SK-N-SH treated with all-trans-retinoic acid at 6 μM for 48 hours (cell line): ENCODE data around the gene FILIP1.

Experiments
- ATAC-seq: fragments of 200-7000 bp; cut with Tn5 transposase; 3 replicates; pipeline ENCODE4 v1.9.1; 2020; ENCODE audit warnings: mild to moderate bottlenecking, moderate library complexity
- BACH2 ChIP-seq: fragments of 250-450 bp; sonication (Bioruptor Pico); IDR thresholded peaks from 2 replicates; pipeline ENCODE4 v1.9.0; 2021; ENCODE audit warnings: mild to moderate bottlenecking, borderline replicate concordance
- CSDC2 ChIP-seq: fragments of 250-450 bp; sonication (Bioruptor Pico); IDR thresholded peaks from 2 replicates; pipeline ENCODE4 v1.5.0; 2020; ENCODE audit warnings: mild to moderate bottlenecking, moderate library complexity
- ESRRG ChIP-seq: fragments of 250-450 bp; sonication (Bioruptor Pico); IDR thresholded peaks from 2 replicates; pipeline ENCODE4 v1.6.1; 2021; ENCODE audit warnings: mild to moderate bottlenecking
- GLIS3 ChIP-seq: fragments of 250-450 bp; sonication (Bioruptor Pico); IDR thresholded peaks from 2 replicates; pipeline ENCODE4 v1.5.0; 2020; ENCODE audit warnings: mild to moderate bottlenecking, moderate library complexity
- ISL1 ChIP-seq: fragments of 250-450 bp; sonication (Bioruptor Pico); IDR thresholded peaks from 2 replicates; pipeline ENCODE4 v2.1.2; 2022; ENCODE audit warnings: mild to moderate bottlenecking, moderate library complexity
- OSR1 ChIP-seq: fragments of 250-450 bp; sonication (Bioruptor Pico); IDR thresholded peaks from 2 replicates; pipeline ENCODE4 v1.8.0; 2022; ENCODE audit warnings: moderate library complexity, mild to moderate bottlenecking, inconsistent platforms
- POU6F1 ChIP-seq: fragments of 250-450 bp; sonication (Bioruptor Pico); IDR thresholded peaks from 2 replicates; pipeline ENCODE4 v1.8.0; 2021; ENCODE audit warnings: low read depth, mild to moderate bottlenecking, moderate library complexity, borderline replicate concordance
- RARB ChIP-seq: fragments of 250-450 bp; sonication (Bioruptor Pico); IDR thresholded peaks from 2 replicates; pipeline ENCODE4 v1.8.0; 2021; ENCODE audit warnings: mild to moderate bottlenecking, moderate library complexity
- SNAI2 ChIP-seq: fragments of 250-450 bp; sonication (Bioruptor Pico); IDR thresholded peaks from 2 replicates; pipeline ENCODE4 v1.5.0; 2020; ENCODE audit warnings: mild to moderate bottlenecking, moderate library complexity
- TCF4 ChIP-seq: fragments of 250-450 bp; sonication (Bioruptor Pico); IDR thresholded peaks from 2 replicates; pipeline ENCODE4 v1.8.0; 2021; ENCODE audit warnings: mild to moderate bottlenecking, moderate library complexity, borderline replicate concordance
- TOX ChIP-seq: fragments of 250-450 bp; sonication (Bioruptor Pico); IDR thresholded peaks from 2 replicates; pipeline ENCODE4 v1.8.0; 2021; ENCODE audit warnings: mild to moderate bottlenecking, moderate library complexity, borderline replicate concordance
- TSHZ2 ChIP-seq: fragments of 250-450 bp; sonication (Bioruptor Pico); IDR thresholded peaks from 2 replicates; pipeline ENCODE4 v1.5.0; 2020; ENCODE audit warnings: mild to moderate bottlenecking, moderate library complexity
- ZC3H10 ChIP-seq: fragments of 250-450 bp; sonication (Bioruptor Pico); IDR thresholded peaks from 2 replicates; pipeline ENCODE4 v1.5.1; 2021; ENCODE audit warnings: mild to moderate bottlenecking, moderate library complexity
- ZFP30 ChIP-seq: fragments of 450-650 bp; formaldehyde crosslinking; IDR thresholded peaks from 2 replicates; pipeline ENCODE4 v1.5.0; 2022; ENCODE audit warnings: mild to moderate bottlenecking, moderate library complexity
- ZNF565 ChIP-seq: fragments of 450-650 bp; formaldehyde crosslinking; conservative IDR thresholded peaks from 2 replicates; pipeline ENCODE4 v1.5.0; 2020; ENCODE audit warnings: low read depth, mild to moderate bottlenecking, moderate library complexity
- ZNF70 ChIP-seq: fragments of 450-650 bp; formaldehyde crosslinking; IDR thresholded peaks from 2 replicates; pipeline ENCODE4 v1.5.0; 2020; ENCODE audit warnings: mild to moderate bottlenecking, moderate library complexity
- ZNF8 ChIP-seq: fragments of 450-650 bp; formaldehyde crosslinking; IDR thresholded peaks from 2 replicates; pipeline ENCODE4 v1.5.0; 2020; ENCODE audit warnings: mild to moderate bottlenecking, moderate library complexity
- TF ChIP-seq, protein P1 (sequence below): fragments of 250-450 bp; sonication (Bioruptor Pico); IDR thresholded peaks from 2 replicates; pipeline ENCODE4 v1.5.1; 2021; ENCODE audit warnings: mild to moderate bottlenecking, moderate library complexity
- TF ChIP-seq, protein P2 (sequence below): fragments of 250-450 bp; sonication (Bioruptor Pico); IDR thresholded peaks from 2 replicates; pipeline ENCODE4 v1.5.1; 2020; ENCODE audit warnings: low read depth, mild to moderate bottlenecking, moderate library complexity

Gene FILIP1

DNA sequence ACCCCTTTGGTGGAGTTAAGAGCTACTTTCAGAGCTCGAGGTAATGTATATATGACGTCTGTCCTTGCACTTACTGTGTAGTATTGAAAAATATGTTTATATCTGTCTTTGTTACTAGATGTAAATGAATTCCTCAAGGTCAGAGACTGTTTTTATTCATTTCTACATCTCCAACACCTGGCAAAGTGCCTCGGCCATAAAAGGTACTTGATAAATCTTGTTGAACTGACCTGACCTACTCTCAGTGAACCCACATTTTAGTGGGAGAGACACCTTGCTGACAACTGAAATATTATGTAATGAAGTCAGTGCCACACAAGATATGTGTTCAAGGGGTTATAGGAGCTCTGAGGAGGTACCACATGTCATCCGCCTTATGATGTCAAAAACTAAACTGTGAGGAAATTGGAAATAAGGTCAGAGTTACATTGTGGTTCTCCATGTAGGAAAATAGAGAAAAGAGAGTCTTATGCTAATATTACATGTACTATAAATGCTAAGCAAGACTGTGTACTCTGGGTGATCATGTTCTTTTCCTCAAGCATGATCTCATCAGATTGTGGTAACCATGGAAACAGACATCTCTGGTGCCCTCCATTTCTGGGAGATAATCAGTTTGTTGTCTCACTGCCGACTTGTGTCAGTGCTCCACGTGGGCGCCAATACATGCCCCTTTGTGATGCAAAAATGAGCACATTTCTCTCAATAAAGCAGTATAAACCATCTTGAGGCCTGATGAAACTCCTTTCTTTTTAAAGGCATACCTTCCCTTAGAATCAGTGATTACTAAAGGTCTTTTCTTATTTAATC lies 203.3 kb downstream of the FILIP1 start (continued):
- TF ChIP-seq GLIS3 = no peak
- TF ChIP-seq TOX (CRISPR knock-in tag) = no peak
- no peak for TF ChIP-seq RARB (CRISPR knock-in tag)
- TF ChIP-seq ISL1 (CRISPR knock-in tag) = no peak
- TF ChIP-seq, protein P1, sequence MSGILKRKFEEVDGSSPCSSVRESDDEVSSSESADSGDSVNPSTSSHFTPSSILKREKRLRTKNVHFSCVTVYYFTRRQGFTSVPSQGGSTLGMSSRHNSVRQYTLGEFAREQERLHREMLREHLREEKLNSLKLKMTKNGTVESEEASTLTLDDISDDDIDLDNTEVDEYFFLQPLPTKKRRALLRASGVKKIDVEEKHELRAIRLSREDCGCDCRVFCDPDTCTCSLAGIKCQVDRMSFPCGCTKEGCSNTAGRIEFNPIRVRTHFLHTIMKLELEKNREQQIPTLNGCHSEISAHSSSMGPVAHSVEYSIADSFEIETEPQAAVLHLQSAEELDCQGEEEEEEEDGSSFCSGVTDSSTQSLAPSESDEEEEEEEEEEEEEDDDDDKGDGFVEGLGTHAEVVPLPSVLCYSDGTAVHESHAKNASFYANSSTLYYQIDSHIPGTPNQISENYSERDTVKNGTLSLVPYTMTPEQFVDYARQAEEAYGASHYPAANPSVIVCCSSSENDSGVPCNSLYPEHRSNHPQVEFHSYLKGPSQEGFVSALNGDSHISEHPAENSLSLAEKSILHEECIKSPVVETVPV (CRISPR knock-in tag) = no peak

- TF ChIP-seq CSDC2 (CRISPR knock-in tag) = no peak
- no peak for TF ChIP-seq TCF4 (CRISPR knock-in tag)
- no peak for TF ChIP-seq ISL1 (CRISPR knock-in tag)
- no peak for TF ChIP-seq TSHZ2 (CRISPR knock-in tag)
- TF ChIP-seq OSR1 = no peak
- TF ChIP-seq ESRRG (CRISPR knock-in tag) = no peak
- no peak for TF ChIP-seq BACH2
- TF ChIP-seq, protein P1 (CRISPR knock-in tag) = no peak
- no peak for TF ChIP-seq ZNF565 (CRISPR knock-in tag)
- no peak for TF ChIP-seq SNAI2 (CRISPR knock-in tag)
- TF ChIP-seq GLIS3 = no peak
- TF ChIP-seq, protein P2, sequence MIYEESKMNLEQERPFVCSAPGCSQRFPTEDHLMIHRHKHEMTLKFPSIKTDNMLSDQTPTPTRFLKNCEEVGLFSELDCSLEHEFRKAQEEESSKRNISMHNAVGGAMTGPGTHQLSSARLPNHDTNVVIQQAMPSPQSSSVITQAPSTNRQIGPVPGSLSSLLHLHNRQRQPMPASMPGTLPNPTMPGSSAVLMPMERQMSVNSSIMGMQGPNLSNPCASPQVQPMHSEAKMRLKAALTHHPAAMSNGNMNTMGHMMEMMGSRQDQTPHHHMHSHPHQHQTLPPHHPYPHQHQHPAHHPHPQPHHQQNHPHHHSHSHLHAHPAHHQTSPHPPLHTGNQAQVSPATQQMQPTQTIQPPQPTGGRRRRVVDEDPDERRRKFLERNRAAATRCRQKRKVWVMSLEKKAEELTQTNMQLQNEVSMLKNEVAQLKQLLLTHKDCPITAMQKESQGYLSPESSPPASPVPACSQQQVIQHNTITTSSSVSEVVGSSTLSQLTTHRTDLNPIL = no peak
- ATAC-seq = no peak
These were observed 205.6 kb downstream of the FILIP1 start for GRCh38 chr6:75288023-75288422.

- TF ChIP-seq, protein P2 = no peak
- no peak for TF ChIP-seq ZNF8 (CRISPR knock-in tag)
- TF ChIP-seq, all 23 proteins: peak for 0
- ATAC-seq = no peak
These were observed 206.2 kb downstream of the FILIP1 start for GRCh38 chr6:75287424-75287823.

GRCh38 chr6:75286955-75287354 lies 206.6 kb downstream of the FILIP1 start:
- no peak for ATAC-seq
- TF ChIP-seq ZFP30 (CRISPR knock-in tag) = no peak
- TF ChIP-seq, protein P1 (CRISPR knock-in tag) = no peak
- no peak for TF ChIP-seq GLIS3
- no peak for TF ChIP-seq POU6F1 (CRISPR knock-in tag)
- TF ChIP-seq BACH2 = no peak
- no peak for TF ChIP-seq ZC3H10
- TF ChIP-seq TOX (CRISPR knock-in tag) = no peak
- TF ChIP-seq, protein P2 = no peak
- no peak for TF ChIP-seq ISL1 (CRISPR knock-in tag)
- TF ChIP-seq ZNF70 (CRISPR knock-in tag) = no peak
